Neuronal stem cell (in vitro differentiated cells): ENCODE results near the gene HOXC9.

Source experiments
- DNase-seq: peaks from one replicate; pipeline ENCODE4 v3.0.0-alpha.2; 2013; ENCODE audit warnings: low spot score
- H2AFZ ChIP-seq: one replicate; pipeline ENCODE4 v1.6.1; 2013; ENCODE audit warnings: mild to moderate bottlenecking, low read length, inconsistent platforms
- H2AK5ac ChIP-seq: 2 replicates; pipeline ENCODE4 v1.6.1; 2013; ENCODE audit warnings: low read depth, mild to moderate bottlenecking, inconsistent platforms, low read length, moderate library complexity, mixed read lengths
- H2BK120ac ChIP-seq: 2 replicates; pipeline ENCODE4 v1.6.1; 2013; ENCODE audit warnings: low read depth, mild to moderate bottlenecking, inconsistent platforms, low read length, moderate library complexity, mixed read lengths
- H2BK12ac ChIP-seq: one replicate; pipeline ENCODE4 v1.6.1; 2013; ENCODE audit warnings: low read length, inconsistent platforms
- H2BK15ac ChIP-seq: 2 replicates; pipeline ENCODE4 v1.6.1; 2013; ENCODE audit warnings: mild to moderate bottlenecking, low read length, inconsistent platforms, mixed read lengths
- H2BK5ac ChIP-seq: one replicate; pipeline ENCODE4 v1.6.1; 2013; ENCODE audit warnings: inconsistent platforms, mild to moderate bottlenecking, low read length, moderate library complexity
- H3K14ac ChIP-seq: one replicate; pipeline ENCODE4 v1.6.1; 2013; ENCODE audit warnings: low read length, inconsistent platforms
- H3K18ac ChIP-seq: 2 replicates; pipeline ENCODE4 v1.6.1; 2013; ENCODE audit warnings: low read length, inconsistent platforms
- H3K23ac ChIP-seq: 2 replicates; pipeline ENCODE4 v1.6.1; 2013; ENCODE audit warnings: low read depth, mild to moderate bottlenecking, mixed read lengths, low read length, inconsistent platforms; ENCODE audit not compliant: poor library complexity
- H3K27ac ChIP-seq: replicated peaks from 3 replicates; pipeline ENCODE4 v1.5.1; 2013; ENCODE audit warnings: low read length, inconsistent platforms
- H3K27me3 ChIP-seq, 3 experiments: 2 replicates each; pipeline ENCODE4 v1.6.1; 2013; ENCODE audit warnings: low read length in 3 of 3, mild to moderate bottlenecking in 2 of 3, inconsistent platforms in 1 of 3, low read depth in 1 of 3, mixed read lengths in 1 of 3, moderate library complexity in 1 of 3; ENCODE audit not compliant: control insufficient read depth in 3 of 3, insufficient read depth in 3 of 3
- H3K36me3 ChIP-seq, 2 donors: replicated peaks in 1 of 2; 2 replicates each; pipeline ENCODE4 v1.6.1; 2013; ENCODE audit warnings: low read length in 2 of 2; ENCODE audit not compliant: control insufficient read depth in 2 of 2, insufficient read depth in 2 of 2
- H3K4ac ChIP-seq: 2 replicates; pipeline ENCODE4 v1.6.1; 2013; ENCODE audit warnings: inconsistent platforms, mild to moderate bottlenecking, low read length, moderate library complexity
- H3K4me1 ChIP-seq, 2 donors: 1 replicate in 1 of 2; 2 replicates in 1 of 2; pipeline ENCODE4 v1.6.1; 2013; ENCODE audit warnings: low read length in 2 of 2, low read depth in 1 of 2; ENCODE audit not compliant: control insufficient read depth in 2 of 2, insufficient read depth in 1 of 2
- H3K4me2 ChIP-seq: one replicate; pipeline ENCODE4 v1.6.1; 2013; ENCODE audit warnings: mild to moderate bottlenecking, low read length, inconsistent platforms; ENCODE audit not compliant: insufficient read depth, poor library complexity, severe bottlenecking
- H3K4me3 ChIP-seq, 2 donors: 2 replicates each; pipeline ENCODE4 v1.5.1; 2013; ENCODE audit warnings: low read length in 2 of 2, mild to moderate bottlenecking in 2 of 2, inconsistent platforms in 1 of 2, moderate library complexity in 1 of 2
- H3K79me1 ChIP-seq: one replicate; pipeline ENCODE4 v1.6.1; 2013; ENCODE audit warnings: low read depth, mild to moderate bottlenecking, inconsistent platforms, low read length, moderate library complexity
- H3K9ac ChIP-seq: one replicate; pipeline ENCODE4 v1.6.1; 2013; ENCODE audit warnings: mild to moderate bottlenecking, low read depth, low read length, inconsistent platforms; ENCODE audit not compliant: poor library complexity
- H3K9me3 ChIP-seq, 2 donors: replicated peaks in 1 of 2; 2 replicates each; pipeline versions ENCODE3 to v1.6.1; 2013; ENCODE audit warnings: low read length in 2 of 2, mild to moderate bottlenecking in 2 of 2, inconsistent platforms in 1 of 2, low read depth in 1 of 2, mixed read lengths in 1 of 2, moderate library complexity in 1 of 2; ENCODE audit not compliant: control insufficient read depth in 2 of 2, insufficient read depth in 1 of 2
- H4K8ac ChIP-seq: one replicate; pipeline ENCODE4 v1.6.1; 2013; ENCODE audit warnings: low read depth, mild to moderate bottlenecking, inconsistent platforms, low read length, moderate library complexity
- H4K91ac ChIP-seq: one replicate; pipeline ENCODE4 v1.6.1; 2013; ENCODE audit warnings: low read length, low read depth, mild to moderate bottlenecking, inconsistent platforms; ENCODE audit not compliant: poor library complexity
- WGBS, 2 donors: extraction: QIAGEN DNeasy Blood & Tissue Kit; methylation state at CpG; one replicate each; pipeline ENCODE4 v1.1.7; 2013; ENCODE audit warnings: missing lambda C conversion rate in 2 of 2, mixed read lengths in 1 of 2; ENCODE audit not compliant: insufficient read length in 2 of 2, insufficient replicate concordance in 1 of 2; ENCODE audit errors: extremely low coverage in 2 of 2; 5-methylcytosine and 5-hydroxymethylcytosine counted together

The HOXC9 gene

GRCh38 chr12:54038871-54039414, 39.0 kb downstream of the HOXC9 start:
- Histone ChIP-seq H3K14ac (no peak overlapping the region), H3K18ac (no peak overlapping the region), H3K9ac (no peak overlapping the region), H2BK120ac (no peak overlapping the region), H4K8ac (no peak overlapping the region), H4K91ac (no peak overlapping the region), H2BK12ac (no peak overlapping the region), H3K4me3 (no peak overlapping the region), H3K4ac (no peak overlapping the region), H2AFZ (no peak overlapping the region), H2AK5ac (peak overlapping the region; percentile 23), H3K27me3 (peaks cover 35 to 97% (median 96%) of the 10 kb centered on the region in 3 experiments), H2BK5ac (no peak overlapping the region), H3K4me2 (no peak overlapping the region), H3K9me3 (peaks cover 0 to 6% of the 10 kb centered on the region in 2 donors), H3K79me1 (no peaks in the 10 kb centered on the region), H2BK15ac (no peak overlapping the region), H3K23ac (no peak overlapping the region), H3K36me3 (no peaks in the 10 kb centered on the region), H3K4me1 (no peaks in the 10 kb centered on the region), H3K27ac (no peak overlapping the region)
- DNase-seq: no peak
- no CpG with 5 or more reads among the region's 9 CpGs for WGBS, 2 donors

GRCh38 chr12:54039417-54040147, 39.6 kb downstream of the HOXC9 start:
- no peak overlapping the region for H3K4me2 ChIP-seq
- no peaks in the 10 kb centered on the region for H3K36me3 ChIP-seq
- no peak overlapping the region for H3K4me3 ChIP-seq
- no peaks in the 10 kb centered on the region for H3K4me1 ChIP-seq
- H3K18ac ChIP-seq: no peak overlapping the region
- H3K27me3 ChIP-seq: peaks cover 31 to 97% (median 96%) of the 10 kb centered on the region in 3 experiments
- H2BK5ac ChIP-seq: no peak overlapping the region
- no CpG with 5 or more reads among the region's 16 CpGs for WGBS, 2 donors
- H4K8ac ChIP-seq: no peak overlapping the region
- H3K27ac ChIP-seq: no peak overlapping the region
- H2AFZ ChIP-seq: no peak overlapping the region
- no peak overlapping the region for H2AK5ac ChIP-seq
- DNase-seq: no peak
- no peak overlapping the region for H3K9ac ChIP-seq
- no peak overlapping the region for H2BK120ac ChIP-seq
- no peak overlapping the region for H4K91ac ChIP-seq
- no peak overlapping the region for H3K14ac ChIP-seq
- no peak overlapping the region for H2BK12ac ChIP-seq
- no peak overlapping the region for H3K23ac ChIP-seq
- H3K9me3 ChIP-seq: peaks cover 0 to 6% of the 10 kb centered on the region in 2 donors
- H3K4ac ChIP-seq: no peak overlapping the region
- no peaks in the 10 kb centered on the region for H3K79me1 ChIP-seq
- no peak overlapping the region for H2BK15ac ChIP-seq

- H3K9ac ChIP-seq: no peak overlapping the region
- no peak for DNase-seq
- H4K8ac ChIP-seq: no peak overlapping the region
- no peak overlapping the region for H3K4me3 ChIP-seq
- no peak overlapping the region for H2BK12ac ChIP-seq
- H3K27ac ChIP-seq: no peak overlapping the region
- peaks cover 26 to 97% (median 96%) of the 10 kb centered on the region in 3 experiments for H3K27me3 ChIP-seq
- no peak overlapping the region for H3K4ac ChIP-seq
- H3K4me1 ChIP-seq: no peaks in the 10 kb centered on the region
- no peaks in the 10 kb centered on the region for H3K36me3 ChIP-seq
- no peak overlapping the region for H2AK5ac ChIP-seq
- H2BK15ac ChIP-seq: no peak overlapping the region
- no peak overlapping the region for H3K4me2 ChIP-seq
- no peak overlapping the region for H2BK120ac ChIP-seq
- H3K23ac ChIP-seq: no peak overlapping the region
- no peak overlapping the region for H3K14ac ChIP-seq
- no CpG with 5 or more reads among the region's 4 CpGs for WGBS, 2 donors
- no peak overlapping the region for H3K18ac ChIP-seq
- no peak overlapping the region for H2AFZ ChIP-seq
- H3K79me1 ChIP-seq: no peaks in the 10 kb centered on the region
- H2BK5ac ChIP-seq: no peak overlapping the region
- H4K91ac ChIP-seq: no peak overlapping the region
- H3K9me3 ChIP-seq: peaks cover 0 to 6% of the 10 kb centered on the region in 2 donors
Measured at GRCh38 chr12:54040148-54040494, 40.2 kb downstream of the HOXC9 start.

GRCh38 chr12:54040648-54041047, 40.7 kb downstream of the HOXC9 start:
- no peak overlapping the region for H3K14ac ChIP-seq
- H3K79me1 ChIP-seq: no peaks in the 10 kb centered on the region
- H4K91ac ChIP-seq: no peak overlapping the region
- no peak overlapping the region for H3K9ac ChIP-seq
- H3K27me3 ChIP-seq: peaks cover 22 to 97% (median 95%) of the 10 kb centered on the region in 3 experiments
- no CpG with 5 or more reads among the region's 3 CpGs for WGBS, 2 donors
- H2AK5ac ChIP-seq: no peak overlapping the region
- no peak overlapping the region for H3K4ac ChIP-seq
- H2BK12ac ChIP-seq: no peak overlapping the region
- H3K18ac ChIP-seq: no peak overlapping the region
- H3K4me1 ChIP-seq: no peaks in the 10 kb centered on the region
- H3K27ac ChIP-seq: no peak overlapping the region
- DNase-seq: no peak
- H3K23ac ChIP-seq: no peak overlapping the region
- no peaks in the 10 kb centered on the region for H3K36me3 ChIP-seq
- H2BK120ac ChIP-seq: no peak overlapping the region
- no peak overlapping the region for H3K4me3 ChIP-seq
- H3K4me2 ChIP-seq: no peak overlapping the region
- peaks cover 0 to 6% of the 10 kb centered on the region in 2 donors for H3K9me3 ChIP-seq
- no peak overlapping the region for H4K8ac ChIP-seq
- H2BK5ac ChIP-seq: no peak overlapping the region
- no peak overlapping the region for H2AFZ ChIP-seq
- no peak overlapping the region for H2BK15ac ChIP-seq
